Measurements from ENCODE around the gene TTC17.
A peak's percentile ranks its signal among the peaks of the same experiment; 100 is the strongest.
"Not testable (repeated sequence)": the region's sequence is repeated elsewhere in the genome, so short reads cannot be mapped to it uniquely, and the experiment has no call there.

Gene TTC17, protein sequence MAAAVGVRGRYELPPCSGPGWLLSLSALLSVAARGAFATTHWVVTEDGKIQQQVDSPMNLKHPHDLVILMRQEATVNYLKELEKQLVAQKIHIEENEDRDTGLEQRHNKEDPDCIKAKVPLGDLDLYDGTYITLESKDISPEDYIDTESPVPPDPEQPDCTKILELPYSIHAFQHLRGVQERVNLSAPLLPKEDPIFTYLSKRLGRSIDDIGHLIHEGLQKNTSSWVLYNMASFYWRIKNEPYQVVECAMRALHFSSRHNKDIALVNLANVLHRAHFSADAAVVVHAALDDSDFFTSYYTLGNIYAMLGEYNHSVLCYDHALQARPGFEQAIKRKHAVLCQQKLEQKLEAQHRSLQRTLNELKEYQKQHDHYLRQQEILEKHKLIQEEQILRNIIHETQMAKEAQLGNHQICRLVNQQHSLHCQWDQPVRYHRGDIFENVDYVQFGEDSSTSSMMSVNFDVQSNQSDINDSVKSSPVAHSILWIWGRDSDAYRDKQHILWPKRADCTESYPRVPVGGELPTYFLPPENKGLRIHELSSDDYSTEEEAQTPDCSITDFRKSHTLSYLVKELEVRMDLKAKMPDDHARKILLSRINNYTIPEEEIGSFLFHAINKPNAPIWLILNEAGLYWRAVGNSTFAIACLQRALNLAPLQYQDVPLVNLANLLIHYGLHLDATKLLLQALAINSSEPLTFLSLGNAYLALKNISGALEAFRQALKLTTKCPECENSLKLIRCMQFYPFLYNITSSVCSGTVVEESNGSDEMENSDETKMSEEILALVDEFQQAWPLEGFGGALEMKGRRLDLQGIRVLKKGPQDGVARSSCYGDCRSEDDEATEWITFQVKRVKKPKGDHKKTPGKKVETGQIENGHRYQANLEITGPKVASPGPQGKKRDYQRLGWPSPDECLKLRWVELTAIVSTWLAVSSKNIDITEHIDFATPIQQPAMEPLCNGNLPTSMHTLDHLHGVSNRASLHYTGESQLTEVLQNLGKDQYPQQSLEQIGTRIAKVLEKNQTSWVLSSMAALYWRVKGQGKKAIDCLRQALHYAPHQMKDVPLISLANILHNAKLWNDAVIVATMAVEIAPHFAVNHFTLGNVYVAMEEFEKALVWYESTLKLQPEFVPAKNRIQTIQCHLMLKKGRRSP
- total RNA-seq, result 162 to 188 (median 171) reads per million in 4 experiments

DNA sequence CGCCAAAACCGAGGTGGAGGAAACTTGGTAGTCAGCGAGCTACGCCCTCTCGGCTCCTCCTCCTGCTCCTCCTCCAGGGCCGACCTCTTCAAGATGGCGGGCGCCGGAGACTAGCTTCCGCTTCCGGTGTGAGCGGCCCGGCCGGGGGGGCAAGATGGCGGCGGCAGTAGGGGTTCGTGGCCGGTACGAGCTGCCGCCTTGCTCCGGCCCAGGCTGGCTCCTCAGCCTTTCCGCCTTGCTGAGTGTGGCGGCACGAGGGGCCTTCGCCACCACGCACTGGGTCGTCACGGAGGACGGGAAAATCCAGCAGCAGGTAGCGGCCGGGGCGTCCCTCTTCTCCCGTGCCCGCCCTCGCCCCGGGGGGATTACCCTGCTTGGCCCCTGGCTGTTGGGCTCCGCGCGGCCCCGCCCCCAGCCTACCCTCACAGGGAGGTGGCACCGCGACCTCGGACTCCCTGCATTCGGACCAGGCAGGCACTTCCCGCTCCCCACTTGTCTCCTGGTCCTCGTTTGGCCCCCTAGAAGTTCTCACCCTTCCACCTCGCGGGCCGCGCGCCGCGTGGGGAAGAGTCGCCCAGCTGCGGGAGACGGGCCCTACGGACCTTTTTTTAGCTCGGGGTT is at the start of gene TTC17:
Gene TTC17 (plus strand): TSS at position 120 of the 621 bp plus-strand sequence. CDS start 35 bp downstream, at position 155.
- peak; percentile 87 for DNase-seq

DNA sequence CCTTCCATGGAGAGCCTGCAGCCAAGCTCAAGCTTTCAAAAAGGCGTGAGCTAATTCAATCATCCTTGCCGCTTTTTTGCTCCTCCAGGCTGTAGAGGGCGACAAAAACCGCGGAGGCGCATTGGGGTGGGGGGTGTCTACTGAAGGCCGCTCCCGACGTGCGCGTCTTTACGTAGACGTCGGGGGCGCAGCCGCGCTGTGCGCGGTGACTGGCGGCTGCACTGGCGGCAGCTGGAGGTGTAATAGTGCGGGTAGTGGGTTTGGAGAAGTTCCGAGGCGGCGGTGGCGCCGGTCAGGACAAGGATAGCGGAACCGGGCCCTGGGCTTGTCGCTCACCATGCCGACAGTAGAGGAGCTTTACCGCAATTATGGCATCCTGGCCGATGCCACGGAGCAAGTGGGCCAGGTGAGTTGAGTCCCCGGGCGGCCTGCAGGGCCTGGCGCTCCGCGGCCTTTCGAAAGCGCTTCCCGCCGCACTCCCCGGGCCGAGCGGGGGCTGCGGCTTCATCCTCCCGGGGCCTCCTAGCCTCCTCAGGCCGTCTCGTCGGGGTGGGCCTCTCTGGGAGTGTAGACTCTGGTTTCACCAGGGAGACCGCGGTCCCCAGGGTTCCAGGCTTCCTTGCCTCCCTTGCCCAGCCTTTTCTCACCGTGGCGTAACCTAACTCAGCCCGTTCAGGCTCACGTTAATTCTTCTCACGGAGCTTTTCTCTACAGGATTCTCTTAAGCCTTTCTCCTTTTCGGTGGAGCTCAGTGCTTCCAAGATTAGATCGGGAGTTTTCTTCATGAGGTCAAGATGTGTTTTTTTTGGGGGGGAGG is 46.7 kb upstream of the TTC17 start, which contains the start of gene API5:
Gene API5 (plus strand): TSS at position 206 of the 817 bp plus-strand sequence. CDS start 132 bp downstream, at position 338.
- DNase-seq, result peak; percentile 86

DNA sequence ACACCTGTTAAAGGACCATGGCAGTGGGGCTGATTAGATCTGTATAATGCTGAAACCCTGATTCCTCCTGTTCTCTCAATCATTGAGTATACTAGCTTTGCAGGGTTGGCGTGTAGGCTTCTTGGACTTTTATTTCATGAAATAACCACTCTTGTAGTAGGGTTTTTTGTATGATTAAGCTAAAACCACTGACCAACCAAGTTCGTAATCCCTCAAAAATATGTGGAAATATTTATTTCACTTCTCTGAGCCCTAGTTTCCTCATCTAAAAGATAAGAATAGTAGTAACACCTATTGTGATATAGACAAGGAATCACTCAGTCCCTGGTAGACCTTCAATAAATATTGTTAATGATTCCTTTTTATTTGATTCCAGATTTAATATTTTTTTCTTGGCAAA is 42.8 kb upstream of the TTC17 start:
- DNase-seq, result no peak

DNA sequence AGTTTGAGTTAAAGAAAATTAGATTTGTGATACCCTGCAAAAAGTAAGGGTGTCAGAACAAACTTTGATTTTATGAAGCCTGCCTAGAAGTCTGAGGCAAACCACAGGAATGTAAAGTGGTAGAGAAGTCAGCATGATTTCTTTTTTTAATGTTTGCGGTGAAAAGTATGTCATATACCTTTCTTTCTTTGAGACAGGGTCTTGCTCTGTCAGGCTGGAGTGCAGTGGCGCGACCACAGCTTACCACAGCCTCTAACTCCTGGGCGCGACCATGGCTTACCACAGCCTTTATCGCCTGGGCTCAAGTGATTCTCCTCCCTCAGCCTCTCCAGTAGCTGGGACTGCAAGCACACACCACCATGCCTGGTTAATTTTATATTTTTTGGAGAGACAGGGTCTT is 42.3 kb upstream of the TTC17 start:
- DNase-seq, result no peak

DNA sequence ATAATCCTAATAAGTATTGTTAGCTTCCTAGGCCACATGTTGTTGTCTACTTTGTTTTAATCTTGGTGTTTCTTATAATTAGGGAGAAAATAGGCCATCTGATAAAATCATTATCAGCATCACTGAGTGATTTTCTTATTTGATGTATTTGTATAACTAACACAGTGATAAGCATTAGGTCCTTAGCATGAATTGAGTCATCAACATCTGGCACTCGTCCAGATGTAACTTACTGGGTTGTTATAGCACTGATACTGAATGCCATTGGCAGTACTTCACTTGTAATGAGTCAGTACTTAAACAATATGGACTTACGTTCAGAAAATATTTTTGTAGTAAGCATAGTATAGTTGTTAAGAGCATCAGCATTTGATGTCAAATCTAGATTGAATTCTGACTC is 30.7 kb upstream of the TTC17 start:
- no peak for DNase-seq

DNA sequence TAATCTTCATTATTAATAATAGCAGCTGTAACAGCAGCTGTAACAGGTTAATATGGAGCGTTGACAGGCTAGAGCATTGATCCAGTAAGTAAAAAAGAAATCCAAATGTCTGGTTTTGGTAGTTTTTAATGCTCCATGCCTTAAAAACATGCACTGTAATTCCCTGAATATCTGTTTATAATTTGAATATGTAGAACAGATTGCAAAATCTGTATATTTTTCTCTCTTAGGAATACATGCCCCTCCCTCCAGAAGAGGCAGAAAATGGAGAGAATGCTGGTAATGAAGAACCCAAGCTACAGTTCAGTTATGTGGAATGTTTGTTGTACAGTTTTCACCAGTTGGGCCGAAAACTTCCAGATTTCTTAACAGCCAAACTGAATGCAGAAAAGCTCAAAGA is 30.2 kb upstream of the TTC17 start:
- DNase-seq, result no peak

DNA sequence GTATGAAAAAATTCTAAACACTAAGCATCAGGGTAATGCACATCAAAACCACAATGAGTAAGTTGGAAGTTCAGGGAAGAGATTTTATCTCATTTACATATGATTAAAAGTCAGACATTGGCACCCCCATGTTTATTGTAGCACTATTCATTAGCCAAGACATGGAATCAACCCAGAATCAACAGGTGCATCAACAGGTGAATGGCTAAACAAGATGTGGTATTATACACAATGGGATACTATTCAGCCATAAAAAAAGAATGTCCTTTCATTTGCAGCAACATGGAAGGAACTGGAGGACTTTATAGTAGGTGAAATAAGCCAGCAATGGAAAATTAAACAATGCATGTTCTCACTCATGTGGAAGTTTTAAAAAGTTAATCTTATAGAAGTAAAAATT is 17.6 kb upstream of the TTC17 start:
- no peak for DNase-seq

DNA sequence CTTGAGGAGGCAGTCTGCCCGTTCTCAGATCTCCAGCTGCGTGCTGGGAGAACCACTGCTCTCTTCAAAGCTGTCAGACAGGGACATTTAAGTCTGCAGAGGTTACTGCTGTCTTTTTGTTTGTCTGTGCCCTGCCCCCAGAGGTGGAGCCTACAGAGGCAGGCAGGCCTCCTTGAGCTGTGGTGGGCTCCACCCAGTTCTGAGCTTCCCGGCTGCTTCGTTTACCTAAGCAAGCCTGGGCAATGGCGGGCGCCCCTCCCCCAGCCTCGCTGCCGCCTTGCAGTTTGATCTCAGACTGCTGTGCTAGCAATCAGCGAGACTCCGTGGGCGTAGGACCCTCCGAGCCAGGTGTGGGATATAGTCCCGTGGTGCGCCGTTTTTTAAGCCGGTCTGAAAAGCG is 7.3 kb upstream of the TTC17 start:
- not testable (repeated sequence) for DNase-seq

DNA sequence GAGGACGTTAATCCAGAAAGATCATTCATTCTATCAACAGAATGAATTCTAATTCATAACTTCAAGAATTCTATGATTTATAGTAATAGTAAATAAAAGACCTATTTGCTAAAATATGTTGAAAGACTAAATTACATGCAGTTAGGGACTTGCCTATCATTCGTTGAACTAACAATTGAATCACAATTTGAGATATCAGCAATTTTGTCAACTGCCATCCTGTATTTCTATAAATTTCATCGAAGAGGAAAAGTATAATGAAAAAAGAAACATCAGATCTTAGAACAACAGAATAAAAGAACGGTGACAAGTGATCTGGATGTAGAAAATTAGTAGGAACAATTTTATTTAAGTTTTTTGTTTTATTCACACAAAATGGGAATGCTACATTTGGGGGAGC is 4.4 kb upstream of the TTC17 start:
- DNase-seq, result no peak

DNA sequence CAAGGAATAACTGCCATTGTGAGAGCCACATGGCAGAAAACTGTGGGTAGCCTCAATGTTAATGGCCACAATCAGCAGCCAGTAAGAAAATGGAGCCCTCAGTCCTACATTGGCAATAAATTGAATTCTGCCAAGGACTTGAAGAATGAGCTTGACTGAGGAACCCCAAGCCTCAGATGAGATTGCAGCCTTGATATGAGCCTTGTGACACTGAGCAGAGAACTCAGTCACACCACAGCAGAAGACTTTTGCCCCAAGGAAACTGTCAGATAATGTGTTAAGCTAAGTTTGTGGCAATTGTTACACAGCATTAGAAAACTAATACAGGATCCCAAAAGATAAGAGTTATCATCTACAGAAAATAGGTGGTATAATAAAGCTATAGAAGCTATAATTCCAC is 2.4 kb upstream of the TTC17 start:
- no peak for DNase-seq

DNA sequence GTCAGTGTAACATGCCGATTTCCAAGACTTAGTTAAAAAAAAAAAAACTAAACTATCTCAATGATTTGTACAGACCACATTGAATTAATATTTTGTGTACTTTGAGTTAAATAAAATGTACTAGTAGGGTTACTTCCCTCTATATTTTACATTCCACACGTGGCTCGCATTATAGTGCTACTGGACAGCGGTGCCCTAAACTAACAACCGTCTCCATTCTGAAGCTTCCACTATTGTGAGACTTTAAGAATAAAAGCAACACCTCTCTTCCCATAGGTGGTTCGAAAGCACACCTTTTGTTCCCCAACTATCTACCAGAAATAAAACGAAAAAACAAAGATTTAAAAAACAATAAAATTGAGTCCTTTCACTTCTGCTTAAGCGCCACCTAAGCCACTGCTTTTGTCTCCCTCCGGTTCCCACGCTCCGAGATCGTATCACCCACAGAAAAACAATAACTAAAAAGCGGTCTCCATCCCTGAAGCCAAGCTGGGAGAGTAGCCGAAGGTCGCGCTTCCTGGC is 380 bp upstream of the TTC17 start:
- DNase-seq, result no peak

DNA sequence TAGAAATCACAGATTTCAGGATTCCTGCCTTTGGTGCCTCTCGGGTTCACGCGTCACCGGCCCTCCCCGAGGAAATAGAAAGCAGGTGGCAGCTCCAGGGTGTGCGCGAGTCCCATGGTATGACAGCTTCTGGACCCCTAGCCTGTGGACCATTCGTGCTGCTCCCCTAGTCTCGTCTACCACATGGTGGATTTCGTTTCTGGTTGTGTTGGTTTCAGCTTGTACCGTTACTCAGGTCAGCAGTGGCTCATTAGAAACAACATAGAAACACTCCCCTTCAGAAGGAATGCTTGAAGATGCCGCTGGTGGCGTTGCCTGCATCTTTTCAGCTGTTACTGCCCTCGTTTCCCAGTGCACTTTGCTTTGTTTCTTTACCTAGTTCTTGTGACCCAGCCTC is 700 bp downstream of the TTC17 start:
- no peak for DNase-seq

DNA sequence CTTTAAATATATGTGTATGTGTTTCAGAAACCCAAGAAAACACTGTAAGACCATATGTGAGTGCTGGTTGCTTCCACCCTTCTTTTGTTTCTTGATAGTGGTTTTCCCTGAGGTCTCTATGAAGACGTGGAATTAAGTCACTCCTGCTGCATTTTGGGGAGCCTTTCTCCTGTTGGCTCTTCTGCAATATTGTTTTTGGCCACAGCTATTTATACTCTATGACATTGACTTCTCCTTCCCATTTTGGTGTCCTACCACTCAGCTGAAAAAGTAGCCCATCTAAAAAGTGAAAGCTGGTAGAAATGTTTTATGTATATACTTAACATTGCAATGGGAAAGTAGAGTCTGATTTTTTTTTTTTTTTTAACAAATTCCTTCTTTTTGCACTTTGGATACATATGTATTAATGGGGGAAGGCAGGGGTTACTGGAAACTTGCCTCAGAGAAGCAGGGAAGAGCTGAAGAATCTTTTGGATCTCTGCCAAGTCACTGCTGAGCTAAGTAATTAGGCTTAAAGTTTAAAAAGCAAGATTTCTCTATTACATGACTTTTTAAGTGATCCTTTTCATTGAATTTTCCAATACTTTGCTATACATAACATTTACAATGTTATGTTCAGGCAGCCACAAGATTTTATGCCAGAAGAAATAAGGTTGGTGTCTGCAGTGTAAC is 1.8 kb downstream of the TTC17 start:
- DNase-seq, result no peak

DNA sequence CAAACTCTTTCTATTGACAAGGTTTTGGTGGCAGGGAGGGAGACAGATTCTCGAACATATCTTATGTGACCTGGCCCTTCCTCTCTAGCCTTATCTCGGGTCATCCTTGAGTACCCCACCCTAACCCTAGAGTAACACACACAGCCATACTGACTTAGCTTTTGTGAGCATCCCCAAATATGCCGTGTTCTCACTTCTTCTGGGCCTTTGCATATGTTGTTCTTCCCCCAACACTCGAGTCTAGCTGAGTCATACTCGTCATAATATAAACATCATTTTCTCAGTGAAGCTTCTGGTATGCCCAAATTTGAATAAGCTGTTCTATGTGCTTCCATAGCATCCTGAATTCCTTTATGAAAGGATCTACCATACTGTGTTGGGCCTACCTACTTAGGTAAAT is 8.0 kb downstream of the TTC17 start:
- DNase-seq, result no peak

DNA sequence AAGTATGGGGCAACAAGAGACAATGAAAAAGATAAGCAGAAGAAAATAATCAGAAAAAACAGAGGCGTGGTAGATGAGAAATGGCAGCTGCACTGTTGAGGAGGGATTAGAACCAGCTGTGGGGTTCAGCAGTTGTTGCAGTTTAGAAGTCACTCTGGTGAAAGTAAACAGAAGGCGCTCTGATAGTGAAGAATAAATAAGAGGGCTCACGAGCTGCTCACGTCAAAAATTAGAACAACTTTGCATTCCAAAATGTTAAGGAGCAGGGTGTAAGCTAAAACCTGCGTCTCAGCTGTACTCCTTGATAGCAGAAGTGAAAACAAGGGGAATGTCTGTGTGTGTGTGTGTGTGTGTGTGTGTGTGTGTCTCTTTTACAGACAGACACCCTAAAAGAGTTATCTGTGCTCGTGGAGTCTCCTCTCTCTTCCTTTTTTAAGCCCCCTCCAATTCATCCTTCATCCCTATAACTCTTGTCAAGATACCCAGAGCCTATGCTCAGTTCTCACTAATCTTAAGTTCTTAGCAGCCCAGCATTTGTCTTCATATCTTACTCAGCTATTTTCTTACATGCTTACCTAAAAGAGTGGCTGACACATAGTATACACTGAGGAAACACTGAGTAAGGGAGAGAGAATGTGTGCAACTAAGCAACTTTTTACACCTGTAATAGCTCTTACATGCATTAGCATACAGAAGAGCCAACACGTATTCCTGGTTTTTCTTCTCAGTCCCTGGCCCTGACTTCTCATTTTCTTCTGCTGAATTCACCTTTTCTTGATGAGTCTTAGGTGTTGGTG is 8.9 kb downstream of the TTC17 start:
- DNase-seq, result no peak

DNA sequence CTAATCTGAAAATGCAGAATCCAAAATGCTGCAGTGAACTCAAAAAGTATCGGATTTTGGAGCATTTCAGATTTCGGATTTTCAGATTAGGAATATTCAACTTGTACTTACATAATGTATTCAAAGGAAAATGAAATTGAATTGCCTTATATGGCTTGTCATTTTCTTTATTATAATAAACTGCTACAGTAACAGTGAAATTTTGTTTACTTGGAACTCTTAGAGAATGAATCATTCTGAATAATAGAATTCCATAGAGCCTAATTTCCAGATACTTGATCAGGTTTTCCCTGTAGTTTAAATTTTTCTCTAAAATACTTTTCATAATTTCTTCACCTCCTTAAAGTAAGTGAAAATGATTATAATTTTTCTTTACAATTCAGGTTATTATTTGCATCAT is 17.3 kb downstream of the TTC17 start:
- no peak for DNase-seq

DNA sequence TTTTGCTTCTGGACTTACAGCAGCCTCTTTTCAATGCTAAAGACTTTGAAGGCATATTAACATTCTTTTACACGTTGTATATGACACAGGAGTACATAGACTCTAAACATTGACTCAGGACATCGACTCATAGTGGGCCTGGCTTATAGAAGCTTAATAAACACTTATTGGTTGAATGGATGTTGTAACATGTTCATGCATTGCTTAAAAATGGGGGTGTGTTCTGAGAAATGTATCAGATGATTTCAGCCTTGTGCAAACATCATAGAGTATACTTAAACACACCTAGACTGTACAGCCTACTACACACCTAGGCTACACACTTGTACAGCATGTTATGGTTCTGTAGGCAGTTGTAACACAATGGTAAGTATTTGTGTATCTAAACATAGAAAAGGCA is 17.9 kb downstream of the TTC17 start:
- no peak for DNase-seq

DNA sequence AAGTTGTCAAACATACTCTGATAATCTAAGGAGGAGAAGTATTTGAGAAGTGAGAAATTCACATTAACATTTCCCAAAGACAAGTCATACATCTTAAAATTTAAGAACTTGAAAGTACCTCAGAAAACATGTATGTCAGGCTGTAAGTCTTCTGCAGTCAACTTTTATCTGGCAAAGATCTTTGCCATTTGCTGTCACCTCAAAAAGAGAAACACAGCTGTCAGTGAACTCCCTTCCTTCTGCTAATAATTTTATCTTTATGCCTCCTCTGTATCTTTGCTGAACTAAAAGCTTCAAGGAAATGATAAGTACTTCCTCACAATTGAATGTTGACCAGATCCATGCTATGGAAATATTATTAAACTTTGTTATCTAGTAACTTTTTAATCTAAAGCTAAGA is 18.7 kb downstream of the TTC17 start:
- DNase-seq, result no peak

DNA sequence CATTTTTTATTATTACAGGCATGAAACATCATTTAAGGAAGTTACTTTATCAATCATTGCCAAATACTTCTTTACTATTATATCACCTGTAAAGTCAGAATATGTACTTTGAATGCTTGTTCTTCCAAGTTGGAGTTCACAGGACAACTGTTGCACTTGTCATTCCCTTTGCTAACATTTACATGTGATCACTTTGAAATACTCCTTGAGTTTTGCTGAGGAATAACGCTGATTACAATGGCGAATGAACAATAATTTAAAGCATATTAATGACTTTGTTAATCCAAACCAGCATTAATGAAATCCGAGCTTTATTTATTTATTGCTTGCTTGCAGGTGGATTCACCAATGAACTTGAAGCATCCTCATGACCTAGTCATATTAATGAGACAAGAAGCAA is 20.2 kb downstream of the TTC17 start:
- no peak for DNase-seq

DNA sequence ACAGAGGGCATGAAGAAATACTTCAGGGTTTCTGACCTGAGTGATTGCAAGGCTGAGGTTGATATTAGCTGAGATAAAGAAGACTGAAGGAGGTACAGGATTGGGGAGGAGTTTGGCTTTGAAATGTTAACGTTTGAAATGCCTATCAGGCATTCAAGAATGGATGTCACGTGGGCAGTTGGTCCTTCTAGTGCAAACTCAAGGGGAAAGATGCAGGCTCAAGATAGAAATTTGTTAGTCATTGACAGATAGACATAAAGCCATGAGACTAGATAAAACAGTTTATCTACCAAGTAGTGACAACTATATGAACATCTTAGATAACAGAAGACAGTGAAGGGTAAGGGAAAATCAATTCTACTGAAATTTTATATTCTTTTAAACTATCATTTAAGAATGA is 23.1 kb downstream of the TTC17 start:
- DNase-seq, result no peak

Measured in effector CD8-positive, alpha-beta T cell (primary cell).